Stimulated activated CD4-positive, alpha-beta T cell treated with anti-CD3 and anti-CD28 coated beads, Interleukin-1b, Interleukin-23, amount 100 ng/mL, for 4 hours (primary cell): ENCODE results near the gene TADA3.

Experiments used
- DNase-seq, 2 donors: peaks; one replicate each; pipeline ENCODE4 v3.0.0-alpha.2; 2020; ENCODE audit warnings: low read depth in 2 of 2

The TADA3 gene

DNA sequence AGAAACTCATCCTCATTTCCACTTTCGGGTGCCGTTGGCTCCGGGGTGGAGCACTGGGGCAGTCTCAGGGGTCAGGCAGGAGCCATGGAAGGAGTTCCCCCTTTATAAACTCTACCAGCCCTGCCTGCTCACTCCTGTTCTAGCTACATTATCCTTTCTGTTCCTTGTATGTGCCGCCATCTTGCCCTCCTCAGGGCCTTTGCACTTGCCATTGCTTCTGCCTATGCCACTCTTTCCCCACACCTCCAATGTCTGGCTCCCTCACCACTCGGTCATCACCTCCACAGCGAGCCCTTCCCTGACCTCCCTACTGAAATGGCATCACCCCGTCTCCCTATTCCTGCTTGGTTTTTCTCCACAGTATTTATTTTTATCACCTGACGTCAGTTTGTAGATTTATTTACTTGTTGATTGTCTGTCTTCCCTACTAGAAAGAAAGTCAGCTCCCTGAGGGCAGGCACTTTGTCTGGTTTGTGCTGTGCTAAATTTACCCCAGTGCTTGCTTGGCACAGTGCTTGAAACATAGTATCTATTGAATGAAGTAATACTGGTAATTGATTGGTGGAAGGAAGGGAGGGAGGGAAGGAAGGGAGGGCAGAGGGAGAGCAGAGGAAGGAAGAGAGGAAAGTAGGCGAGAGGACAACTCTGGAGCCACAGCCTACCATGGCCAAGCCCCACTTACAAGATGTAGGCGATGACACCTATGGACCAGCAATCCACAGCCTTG lies 31.3 kb downstream of the TADA3 start:
- DNase-seq, result no peak

DNA sequence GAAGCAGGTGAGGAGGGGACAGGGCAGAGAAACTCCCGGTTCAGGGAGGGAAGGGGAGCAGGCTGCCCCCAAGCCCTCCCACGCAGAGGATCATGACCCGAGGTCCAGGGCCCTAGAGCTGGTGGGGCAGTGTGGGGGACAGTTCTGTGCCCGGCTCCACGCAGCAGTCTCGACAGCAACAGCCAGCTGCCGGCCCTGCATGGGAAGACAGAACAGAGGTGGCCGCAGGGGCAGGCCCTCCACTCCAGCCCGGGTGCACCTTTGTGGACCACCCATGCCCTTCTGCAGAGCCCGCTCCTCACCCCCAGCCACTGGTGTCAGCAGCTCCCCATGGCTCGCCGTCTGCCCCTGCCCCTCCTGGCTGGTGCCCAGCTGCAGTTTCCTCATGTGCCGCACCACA lies 34.8 kb downstream of the TADA3 start:
- no peak for DNase-seq

DNA sequence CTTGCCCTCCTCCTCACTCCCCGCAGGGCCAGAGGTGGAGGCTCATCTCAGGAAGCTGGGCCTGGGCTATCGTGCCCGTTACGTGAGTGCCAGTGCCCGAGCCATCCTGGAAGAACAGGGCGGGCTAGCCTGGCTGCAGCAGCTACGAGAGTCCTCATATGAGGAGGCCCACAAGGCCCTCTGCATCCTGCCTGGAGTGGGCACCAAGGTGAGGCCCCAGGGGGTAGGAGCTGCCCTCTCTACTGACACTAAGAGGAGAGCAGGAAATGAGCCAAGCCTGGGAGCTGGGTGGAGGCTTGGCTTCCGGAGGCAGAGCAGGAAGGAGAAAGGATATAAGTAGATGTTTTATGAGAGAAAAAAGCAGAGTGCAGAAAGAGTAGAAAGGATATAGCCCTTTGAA lies 37.6 kb downstream of the TADA3 start:
- no peak for DNase-seq

DNA sequence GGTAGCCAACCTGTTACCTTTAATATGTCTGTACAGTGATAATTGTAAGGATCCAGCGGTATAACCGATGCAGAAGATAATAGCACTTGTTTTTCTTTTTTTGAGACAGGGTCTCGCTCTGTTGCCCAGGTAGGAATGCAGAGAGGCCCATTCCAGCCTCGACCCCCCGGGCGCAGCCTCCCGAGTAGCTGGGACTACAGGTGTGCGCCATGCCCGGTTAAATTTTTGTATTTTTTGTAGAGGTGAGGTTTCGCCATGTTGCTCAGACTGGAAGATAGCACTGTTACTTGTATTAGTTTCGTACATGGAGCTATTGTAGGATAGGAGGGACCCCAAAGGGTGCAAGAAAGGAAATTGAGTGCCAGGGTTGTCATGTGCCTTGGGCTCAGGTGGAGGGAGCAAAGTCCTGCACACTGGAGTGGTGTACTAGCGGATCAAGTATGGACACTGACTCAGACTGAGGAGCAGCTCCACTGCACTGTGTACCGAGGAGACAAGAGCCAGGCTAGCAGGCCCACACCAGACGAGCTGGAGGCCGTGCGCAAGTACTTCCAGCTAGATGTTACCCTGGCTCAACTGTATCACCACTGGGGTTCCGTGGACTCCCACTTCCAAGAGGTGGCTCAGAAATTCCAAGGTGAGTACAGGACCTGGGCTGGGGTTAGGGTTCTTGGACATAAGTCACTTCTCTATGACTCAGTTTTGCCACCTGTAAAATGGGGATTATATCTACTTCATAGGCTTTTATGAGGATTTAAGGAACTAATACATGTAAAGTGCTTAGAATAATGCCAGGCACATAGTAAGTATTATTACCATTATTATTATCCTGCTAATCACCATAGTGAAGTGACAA lies 41.5 kb downstream of the TADA3 start:
- no peak for DNase-seq

DNA sequence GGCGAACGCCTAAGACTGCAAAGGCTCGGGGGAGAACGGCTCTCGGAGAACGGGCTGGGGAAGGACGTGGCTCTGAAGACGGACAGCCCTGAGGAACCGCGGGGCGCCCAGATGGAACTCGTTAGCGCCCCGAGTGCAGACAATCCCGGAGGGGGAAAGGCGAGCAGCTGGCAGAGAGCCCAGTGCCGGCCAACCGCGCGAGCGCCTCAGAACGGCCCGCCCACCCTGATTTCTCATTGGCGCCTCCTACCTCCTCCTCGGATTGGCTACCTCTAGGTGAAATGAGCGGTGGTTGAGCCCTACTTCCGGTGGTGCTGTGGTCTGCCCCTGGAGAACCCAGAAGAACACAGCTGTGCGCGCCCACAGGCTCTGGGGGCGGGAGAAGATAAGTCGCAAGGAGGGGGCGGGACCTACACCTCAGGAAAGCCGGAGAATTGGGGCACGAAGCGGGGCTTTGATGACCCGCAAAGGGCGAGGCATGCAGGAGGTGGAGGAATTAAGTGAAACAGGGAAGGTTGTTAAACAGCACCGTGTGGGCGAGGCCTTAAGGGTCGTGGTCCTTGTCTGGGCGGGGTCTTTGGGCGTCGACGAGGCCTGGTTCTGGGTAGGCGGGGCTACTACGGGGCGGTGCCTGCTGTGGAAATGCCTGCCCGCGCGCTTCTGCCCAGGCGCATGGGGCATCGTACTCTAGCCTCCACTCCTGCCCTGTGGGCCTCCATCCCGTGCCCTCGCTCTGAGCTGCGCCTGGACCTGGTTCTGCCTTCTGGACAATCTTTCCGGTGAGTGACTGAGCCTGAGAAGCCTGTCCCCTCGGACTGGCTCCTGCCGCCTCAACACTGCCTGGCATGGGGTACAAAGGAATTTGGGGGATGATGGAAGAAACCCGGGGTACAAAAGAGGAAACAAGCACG lies 42.4 kb downstream of the TADA3 start, which contains the start of gene OGG1:
Gene OGG1, plus strand, starts transcription at position 308 of the 911 bp plus-strand sequence. Its CDS starts 335 bp downstream, at position 643.
- peak; percentile 85 to 89 for DNase-seq

DNA sequence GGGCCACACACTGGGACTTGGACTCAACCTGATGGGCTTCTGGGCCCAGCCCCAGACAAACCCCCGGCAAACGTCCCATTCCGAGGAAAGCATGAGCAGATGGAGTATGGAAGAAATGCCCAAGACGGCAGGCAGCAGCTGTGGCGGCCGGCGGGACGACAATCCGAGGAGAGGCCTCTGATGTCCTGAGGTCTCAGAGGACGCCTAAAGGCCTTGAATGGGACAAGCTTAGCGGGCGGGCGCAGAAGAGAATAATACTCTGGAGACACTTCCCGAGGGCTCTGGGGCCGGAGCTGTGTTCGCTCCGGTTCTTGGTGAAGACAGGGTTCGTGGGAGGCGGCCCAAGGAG lies 43.0 kb downstream of the TADA3 start:
- no peak for DNase-seq

DNA sequence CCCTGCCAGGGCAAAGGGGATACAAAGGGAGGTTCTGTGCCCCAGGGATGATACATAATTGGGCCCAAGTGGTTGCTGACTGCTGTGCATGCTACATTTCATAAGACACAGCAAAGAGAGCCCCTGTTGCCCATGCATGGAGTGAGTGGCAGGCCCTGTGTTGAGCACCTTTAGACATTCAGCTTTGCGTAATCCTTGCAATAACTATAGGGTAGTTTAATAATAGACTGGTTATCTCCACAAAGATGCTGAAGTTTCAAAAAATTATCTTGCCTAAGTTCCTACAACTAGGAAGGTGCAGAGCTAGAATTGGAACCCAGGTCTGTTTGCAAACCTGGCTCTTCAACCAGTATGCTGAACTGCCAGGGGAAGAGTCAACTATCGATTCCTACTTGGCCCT lies 44.2 kb downstream of the TADA3 start:
- no peak for DNase-seq

DNA sequence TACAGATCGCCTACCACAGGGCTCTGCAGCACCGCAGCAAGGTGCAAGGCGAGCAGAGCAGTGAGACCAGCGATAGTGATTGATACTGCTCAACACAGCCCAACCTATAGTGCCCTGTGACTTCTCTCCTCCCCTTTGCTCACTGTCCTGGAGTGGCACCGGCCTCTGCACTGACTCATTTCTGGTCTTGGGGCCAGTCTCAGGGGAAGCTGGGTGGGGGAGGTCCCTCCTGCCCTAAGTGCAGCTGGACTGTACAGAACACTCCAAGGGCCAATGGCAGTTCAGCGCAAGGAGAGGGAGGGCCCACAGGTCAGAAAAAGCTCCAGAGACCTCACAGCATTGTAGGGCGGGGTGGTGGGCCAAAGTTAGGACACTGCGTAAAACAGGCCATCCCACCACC lies 45.0 kb downstream of the TADA3 start:
- DNase-seq, result no peak

DNA sequence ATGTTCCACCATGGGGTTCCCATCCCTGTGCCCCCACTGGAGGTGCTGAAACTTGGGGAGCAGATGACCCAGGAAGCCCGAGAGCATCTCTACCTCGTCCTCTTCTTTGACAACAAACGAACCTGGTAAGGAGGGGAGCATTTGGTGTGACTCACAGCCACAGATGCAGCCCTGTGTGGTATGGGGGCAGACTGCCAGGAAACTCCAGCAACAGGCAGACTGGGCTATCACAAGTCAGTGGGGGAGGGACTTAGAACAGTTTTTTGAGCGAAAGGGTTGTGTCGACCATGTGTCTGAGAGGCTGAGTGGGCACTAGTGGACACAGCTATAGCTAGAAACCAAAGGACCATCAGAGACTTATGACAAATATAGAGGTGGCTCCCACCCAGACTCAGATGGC lies 45.9 kb downstream of the TADA3 start:
- no peak for DNase-seq

DNA sequence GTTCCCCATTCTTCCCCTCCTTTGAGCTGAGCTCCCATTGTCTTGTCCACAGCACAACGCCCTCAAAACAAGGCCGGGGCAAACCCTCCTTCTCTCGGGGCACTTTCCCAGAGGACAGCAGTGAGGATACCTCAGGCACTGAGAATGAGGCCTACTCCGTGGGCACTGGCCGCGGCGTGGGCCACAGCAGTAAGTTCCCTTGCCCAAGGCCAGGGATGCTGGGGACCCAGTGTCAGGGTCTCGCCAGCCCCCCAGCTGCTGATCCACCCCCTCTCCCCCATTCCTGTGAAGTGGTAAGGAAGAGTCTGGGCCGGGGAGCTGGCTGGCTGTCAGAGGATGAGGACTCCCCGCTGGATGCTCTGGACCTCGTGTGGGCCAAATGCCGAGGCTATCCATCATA lies 46.8 kb downstream of the TADA3 start:
- no peak for DNase-seq

DNA sequence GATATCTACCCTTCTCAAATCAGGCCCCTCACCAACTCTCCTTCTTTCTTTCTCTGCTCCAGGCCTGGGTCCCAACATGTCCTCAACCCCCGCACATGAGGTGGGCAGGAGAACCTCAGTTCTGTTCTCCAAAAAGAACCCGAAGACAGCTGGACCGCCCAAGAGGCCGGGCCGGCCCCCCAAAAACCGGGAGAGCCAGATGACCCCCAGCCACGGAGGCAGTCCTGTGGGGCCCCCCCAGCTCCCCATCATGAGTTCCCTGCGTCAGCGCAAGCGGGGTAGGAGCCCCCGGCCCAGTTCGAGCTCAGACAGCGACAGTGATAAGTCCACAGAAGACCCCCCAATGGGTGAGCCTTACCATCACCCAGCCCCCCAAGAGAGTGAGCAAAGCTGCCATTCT lies 48.1 kb downstream of the TADA3 start:
- no peak for DNase-seq

DNA sequence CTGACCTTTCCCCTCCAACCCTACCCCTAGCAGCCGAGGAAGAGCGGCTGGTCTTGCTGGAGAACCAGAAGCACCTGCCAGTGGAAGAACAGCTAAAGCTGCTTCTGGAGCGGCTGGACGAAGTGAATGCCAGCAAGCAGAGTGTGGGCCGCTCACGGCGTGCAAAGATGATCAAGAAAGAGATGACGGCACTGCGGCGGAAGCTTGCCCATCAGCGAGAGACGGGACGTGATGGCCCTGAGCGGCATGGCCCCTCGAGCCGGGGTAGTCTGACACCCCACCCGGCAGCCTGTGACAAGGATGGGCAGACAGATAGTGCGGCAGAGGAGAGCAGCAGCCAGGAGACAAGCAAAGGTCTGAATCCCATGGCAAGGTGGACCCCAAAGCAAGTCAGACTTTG lies 48.7 kb downstream of the TADA3 start:
- no peak for DNase-seq

DNA sequence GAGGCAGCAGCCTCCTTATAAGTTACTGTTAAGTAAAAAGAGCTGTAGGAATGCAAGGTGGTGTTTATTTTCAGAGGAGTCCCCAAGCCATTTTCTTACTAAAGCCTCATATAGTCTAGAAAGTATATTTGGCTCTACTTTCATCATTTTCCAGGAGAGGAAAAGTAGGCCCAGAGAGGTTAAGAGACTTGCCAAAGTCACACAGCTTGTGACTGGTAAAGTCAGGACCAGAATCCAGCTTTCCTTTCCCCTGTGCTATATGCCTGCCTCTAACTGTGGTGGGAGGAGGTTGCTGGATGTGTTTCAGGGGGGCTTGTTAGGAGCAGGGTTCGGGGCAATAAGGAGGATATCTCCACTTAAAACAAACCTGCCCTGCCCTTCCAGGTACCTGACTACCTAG lies 49.7 kb downstream of the TADA3 start:
- DNase-seq, result no peak

DNA sequence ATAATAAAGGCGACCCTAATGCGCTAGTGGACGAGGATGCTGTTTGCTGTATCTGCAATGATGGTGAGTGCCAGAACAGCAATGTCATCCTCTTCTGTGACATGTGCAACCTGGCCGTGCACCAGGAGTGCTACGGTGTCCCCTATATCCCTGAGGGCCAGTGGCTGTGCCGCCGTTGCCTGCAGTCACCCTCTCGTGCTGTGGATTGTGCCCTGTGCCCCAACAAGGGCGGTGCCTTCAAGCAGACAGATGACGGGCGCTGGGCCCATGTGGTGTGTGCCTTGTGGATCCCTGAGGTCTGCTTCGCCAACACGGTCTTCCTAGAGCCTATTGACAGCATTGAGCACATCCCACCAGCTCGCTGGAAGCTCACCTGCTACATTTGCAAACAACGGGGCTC lies 53.1 kb downstream of the TADA3 start:
- DNase-seq, result no peak

DNA sequence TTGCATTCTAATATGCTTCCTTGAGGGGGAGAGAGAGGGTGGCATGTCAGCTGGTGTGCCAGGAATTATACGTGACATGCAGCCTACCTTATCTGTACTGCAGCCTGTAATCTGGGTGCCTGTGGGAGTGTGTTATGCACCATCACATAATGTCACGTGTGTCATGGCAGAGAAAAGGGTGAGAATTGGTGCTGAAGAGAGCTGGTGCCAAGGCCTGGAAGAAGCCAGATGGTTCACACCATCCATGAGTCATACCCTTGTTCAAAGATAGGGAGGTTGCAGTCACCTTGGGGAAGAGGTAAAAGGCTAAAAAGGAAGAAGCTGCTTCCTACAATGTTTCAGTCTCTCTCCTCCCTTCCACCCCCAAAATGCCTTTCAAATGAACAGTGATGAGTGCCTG lies 55.4 kb downstream of the TADA3 start:
- DNase-seq, result no peak

DNA sequence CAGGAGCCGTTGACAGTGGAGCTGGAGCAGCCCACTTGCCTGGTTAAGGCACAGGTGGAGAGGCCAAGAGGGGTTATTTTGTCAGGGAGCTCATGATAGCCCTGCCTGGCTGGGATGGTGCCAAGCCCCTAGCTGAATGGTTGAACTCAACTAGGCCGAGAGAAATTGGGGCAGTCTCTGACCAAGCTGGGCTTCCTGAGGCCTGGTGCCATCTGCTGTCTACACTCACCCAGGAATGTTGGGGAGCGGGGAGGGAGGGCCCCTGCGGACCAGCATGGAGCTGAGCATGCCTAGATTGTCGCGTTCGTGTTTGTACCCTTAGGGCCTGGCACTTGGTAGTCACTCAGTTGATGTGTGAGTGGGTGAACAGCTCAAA lies 59.5 kb downstream of the TADA3 start:
- DNase-seq, result no peak

DNA sequence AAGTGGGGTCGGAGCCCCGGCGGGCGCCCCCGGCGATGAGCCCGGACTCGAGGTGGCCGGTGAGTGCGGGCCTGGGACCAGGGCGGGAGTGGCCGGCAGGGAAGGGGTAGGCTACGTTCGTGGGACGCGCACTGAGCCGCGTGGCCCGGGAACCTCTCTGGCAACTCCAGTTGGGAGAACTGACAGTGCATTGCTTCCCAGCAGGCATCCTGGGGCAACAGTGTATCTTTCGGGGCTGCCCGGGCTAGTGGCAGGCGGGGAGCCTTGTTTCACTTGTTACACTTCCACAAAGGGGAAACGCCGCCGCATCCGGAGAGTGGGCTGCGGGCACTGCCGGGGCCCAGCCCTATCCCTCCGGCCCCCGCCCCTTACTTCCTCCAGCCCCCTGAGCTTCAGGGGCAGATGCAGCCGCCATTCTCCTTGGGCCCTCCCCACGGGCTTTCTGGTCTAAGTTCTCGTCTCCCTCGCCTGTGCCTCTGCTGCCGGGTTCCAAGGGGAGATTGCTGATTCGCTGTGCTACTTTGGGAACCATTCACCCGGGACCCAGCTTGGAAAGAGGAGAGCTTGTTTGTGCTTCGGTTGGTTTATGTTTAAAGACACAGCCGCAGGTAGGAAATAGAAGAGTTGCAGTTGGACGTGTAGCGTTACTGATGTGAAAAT lies 60.1 kb downstream of the TADA3 start:
- DNase-seq, result peak in 1 of 2 donors; percentile 17

DNA sequence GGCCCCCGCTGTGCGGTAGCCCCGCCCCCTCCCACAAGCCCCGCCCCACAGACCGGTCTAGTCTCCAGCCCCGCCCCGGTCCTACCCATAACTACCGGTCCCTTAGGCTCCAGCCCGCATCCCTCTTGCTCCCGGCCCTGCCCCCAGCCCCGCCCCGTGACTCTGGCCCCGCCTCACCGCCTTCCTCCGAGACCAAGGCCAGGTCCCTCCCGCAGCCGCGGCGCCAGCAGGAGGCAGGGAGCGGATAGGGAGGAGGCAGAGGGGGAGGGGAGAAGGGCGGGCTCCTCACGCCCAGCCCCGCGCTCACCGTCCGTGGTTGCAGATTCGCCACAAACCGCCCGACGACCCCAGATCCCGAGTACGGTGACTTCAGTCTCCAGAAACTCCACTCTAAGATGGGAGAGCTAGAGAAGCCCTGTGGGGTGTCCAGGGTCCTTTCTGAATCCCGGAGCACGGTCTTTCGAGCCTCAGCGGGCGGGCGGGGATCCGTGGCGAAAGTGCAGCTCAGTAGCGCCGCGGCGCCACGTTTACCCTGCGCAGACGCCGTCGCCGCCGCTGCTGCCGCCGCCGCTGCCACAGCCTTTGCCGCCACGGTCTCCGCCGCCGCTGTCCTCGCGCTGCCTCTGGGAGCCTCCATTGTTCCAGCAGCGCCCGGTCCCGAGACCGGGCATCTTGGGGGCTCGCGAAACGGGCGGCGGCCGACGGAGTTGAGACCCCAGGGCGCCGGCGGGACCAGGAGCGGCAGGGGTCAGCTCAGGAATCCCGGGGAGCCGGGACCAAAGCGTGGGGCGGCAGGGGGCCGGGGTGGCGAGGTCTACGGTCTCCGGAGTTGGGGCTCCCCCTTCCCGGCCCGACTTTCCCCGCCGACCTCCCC lies 60.8 kb downstream of the TADA3 start, which contains the start of gene BRPF1:
Gene BRPF1, plus strand, starts transcription at position 530 of the 874 bp plus-strand sequence. CDS start 2,406 bp downstream, outside the sequence.
- peak; percentile 100 for DNase-seq

DNA sequence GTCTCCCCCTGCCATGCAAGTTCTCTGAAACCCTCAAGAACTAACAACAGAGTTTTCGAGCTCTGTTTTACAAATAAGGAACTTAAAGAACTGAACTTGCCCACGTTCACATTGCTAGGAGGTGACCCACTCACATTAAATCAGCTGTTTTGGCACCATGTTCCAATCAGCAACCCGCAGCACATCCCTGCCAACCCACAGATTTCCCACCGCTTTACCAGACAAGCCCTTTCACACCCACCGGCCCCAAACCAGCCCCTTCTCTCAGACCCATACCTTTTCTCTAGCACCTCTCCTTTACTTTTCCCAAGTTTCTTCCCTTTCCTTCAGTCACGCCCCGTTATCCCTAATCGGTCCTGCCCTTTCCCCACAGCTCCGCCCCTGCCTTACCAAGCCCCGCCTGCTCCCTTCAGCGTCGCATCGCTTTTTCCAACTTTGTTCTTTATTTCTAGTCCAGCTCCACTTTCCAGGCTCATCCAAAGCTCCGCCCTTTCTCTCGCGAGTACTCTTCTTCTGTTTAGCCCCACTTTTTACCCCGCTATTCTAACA lies 61.5 kb downstream of the TADA3 start:
- DNase-seq, result no peak
